ENCODE results near the gene OXLD1.

OXLD1 gene

DNA sequence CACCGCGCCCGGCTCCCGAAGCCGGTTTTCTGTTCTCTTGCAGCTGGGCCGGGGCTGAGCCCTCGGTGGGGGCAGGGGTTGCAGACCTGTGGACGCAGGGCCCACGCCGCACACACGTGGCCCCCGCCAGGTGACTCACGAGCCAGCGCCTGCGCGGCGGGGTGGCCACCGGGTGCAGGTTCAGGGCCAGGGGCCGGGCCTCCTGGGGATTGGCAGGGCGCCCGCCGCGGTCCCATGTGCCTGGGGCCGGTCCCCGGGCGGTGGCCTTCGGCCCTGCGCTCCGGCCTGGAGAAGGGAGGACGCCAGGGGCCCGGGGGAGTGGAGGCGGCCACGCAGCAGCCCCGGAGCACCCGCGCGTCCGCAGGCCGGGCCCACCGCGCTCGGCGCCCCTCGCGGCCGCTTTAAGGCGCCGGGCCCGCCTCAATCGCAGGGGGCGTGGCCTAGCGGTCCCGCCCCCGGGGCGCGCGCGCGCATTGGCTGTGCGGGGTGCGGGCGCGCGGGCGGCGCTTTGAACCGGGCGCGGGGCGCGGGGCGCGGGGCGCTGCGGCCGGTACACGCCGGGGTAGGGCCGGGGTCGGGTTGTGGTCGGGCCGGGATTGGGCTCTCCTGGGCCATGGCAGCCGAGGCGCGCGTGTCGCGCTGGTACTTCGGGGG lies 45.5 kb upstream of the OXLD1 start, which contains the start of gene SLC25A10 (continued):
- TF ChIP-seq ZNF449 (tag by site-specific recombination; IDR thresholded peaks at IDR 0.05): peak; percentile 32; the same call in 1 of the 2 replicates
- TF ChIP-seq ZFHX2 (tag by site-specific recombination; conservative IDR thresholded peaks at IDR 0.05): peak; percentile 70
- TF ChIP-seq GLIS2 (tag by site-specific recombination; IDR thresholded peaks at IDR 0.05): peak; percentile 84
- no peak for TF ChIP-seq ZNF623 (tag by site-specific recombination; IDR thresholded peaks at IDR 0.05)
- TF ChIP-seq HIC1 (tag by site-specific recombination; IDR thresholded peaks at IDR 0.05): peak; percentile 33; the same call in 1 of the 2 replicates
- 0 out of 2 replicates have a peak, but pooled peaks have one; percentile 44 for TF ChIP-seq ZNF629 (tag by site-specific recombination; IDR thresholded peaks at IDR 0.05)
- TF ChIP-seq ZFP69B (tag by site-specific recombination; IDR thresholded peaks at IDR 0.05): peak; percentile 94
- no peak for TF ChIP-seq SALL2 (tag by site-specific recombination; IDR thresholded peaks at IDR 0.05; ENCODE audit: borderline replicate concordance)
- peak; percentile 64; the same call in 1 of the 2 replicates for TF ChIP-seq KLF16 (tag by site-specific recombination; IDR thresholded peaks at IDR 0.05)
- TF ChIP-seq TCF7L2 (IDR thresholded peaks at IDR 0.05; ENCODE audit: borderline replicate concordance, low read depth, low read length): peak; percentile 95
- peak; percentile 87 for TF ChIP-seq ZSCAN30 (tag by site-specific recombination; IDR thresholded peaks at IDR 0.05)
- TF ChIP-seq, protein P1, sequence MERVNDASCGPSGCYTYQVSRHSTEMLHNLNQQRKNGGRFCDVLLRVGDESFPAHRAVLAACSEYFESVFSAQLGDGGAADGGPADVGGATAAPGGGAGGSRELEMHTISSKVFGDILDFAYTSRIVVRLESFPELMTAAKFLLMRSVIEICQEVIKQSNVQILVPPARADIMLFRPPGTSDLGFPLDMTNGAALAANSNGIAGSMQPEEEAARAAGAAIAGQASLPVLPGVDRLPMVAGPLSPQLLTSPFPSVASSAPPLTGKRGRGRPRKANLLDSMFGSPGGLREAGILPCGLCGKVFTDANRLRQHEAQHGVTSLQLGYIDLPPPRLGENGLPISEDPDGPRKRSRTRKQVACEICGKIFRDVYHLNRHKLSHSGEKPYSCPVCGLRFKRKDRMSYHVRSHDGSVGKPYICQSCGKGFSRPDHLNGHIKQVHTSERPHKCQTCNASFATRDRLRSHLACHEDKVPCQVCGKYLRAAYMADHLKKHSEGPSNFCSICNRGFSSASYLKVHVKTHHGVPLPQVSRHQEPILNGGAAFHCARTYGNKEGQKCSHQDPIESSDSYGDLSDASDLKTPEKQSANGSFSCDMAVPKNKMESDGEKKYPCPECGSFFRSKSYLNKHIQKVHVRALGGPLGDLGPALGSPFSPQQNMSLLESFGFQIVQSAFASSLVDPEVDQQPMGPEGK (tag by site-specific recombination; IDR thresholded peaks at IDR 0.05): peak; percentile 94
- peak; percentile 30; the same call in 1 of the 2 replicates for TF ChIP-seq ZNF423 (tag by site-specific recombination; IDR thresholded peaks at IDR 0.05)
- TF ChIP-seq ZNF239 (tag by site-specific recombination; IDR thresholded peaks at IDR 0.05): no peak
- TF ChIP-seq REPIN1 (tag by site-specific recombination; IDR thresholded peaks at IDR 0.05; ENCODE audit: low read depth): no peak
- peak; percentile 54; the same call in 1 of the 2 replicates for TF ChIP-seq ZBTB17 (tag by site-specific recombination; IDR thresholded peaks at IDR 0.05)

DNA sequence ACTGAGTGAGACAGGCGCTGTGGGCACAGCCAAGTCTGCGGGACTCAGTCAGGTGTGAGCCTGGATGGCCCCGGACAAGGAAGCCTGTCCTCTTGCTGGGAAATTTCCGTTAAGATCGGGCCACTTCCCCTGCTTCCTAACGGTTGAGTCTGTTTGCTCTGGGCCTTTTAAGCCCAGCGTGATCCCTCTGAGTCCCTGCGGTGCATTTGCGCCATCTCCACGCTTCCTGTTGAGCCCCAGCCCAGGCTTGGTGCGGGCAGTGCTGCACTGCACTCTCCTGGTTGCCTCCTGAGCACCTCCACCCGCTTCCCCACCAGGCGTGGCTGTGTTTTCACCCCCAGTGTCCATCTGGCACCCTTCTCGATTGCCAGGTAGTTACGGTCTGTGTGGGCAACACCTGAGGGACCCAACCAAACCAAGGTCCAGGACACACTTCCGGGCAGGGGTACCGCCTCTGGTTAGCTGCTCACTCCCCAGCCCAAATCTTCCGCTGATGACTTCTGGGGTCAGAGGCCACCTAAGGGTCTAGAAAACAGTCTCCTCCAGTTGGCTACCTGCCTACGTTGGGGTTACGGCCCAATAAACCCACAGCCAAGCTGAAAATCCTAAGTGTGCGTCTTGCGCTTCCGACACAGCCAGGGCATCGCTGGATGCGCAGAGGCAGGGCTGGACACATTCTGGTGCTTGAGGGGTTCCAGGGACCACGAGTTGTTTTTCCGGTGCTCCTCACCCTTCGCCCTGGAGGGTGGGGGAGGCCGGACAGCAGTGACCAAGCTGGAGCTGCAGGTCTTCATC lies 44.3 kb upstream of the OXLD1 start:
- peak overlapping the region; percentile 87; the same call in 1 of the 2 replicates for H3K27ac ChIP-seq (ENCODE audit: extremely low read depth, low read depth, low read length)
- ChIA-PET POLR2A (interaction anchor here (0.6 to 6.4 kb wide), 10 partner anchors 8 to 473 kb away, joined by 3 to 55 read pairs (median 3); partner anchors contain the start of genes ARL16, HGS and MRPL12), CTCF (interaction anchor here (1.2 kb wide), 1 partner anchor 35 kb away, joined by 3 read pairs; no protein-coding TSS in a partner anchor)
- H3K9me3 ChIP-seq (ENCODE audit: control insufficient read depth, insufficient read depth, low read depth, low read length): no peaks in the 10 kb centered on the region
- H3K4me1 ChIP-seq (ENCODE audit: control insufficient read depth, insufficient read depth, low read length): peaks cover 9% of the 10 kb centered on the region; the same call in 1 of the 2 replicates
- H3K36me3 ChIP-seq (ENCODE audit: control insufficient read depth in 2 of 2, insufficient read depth in 1 of 2, low read length in 2 of 2): peaks cover 5 to 57% of the 10 kb centered on the region in 2 experiments; a peak in 2 of 3 replicates
- H3K4me3 ChIP-seq (ENCODE audit: low read depth, low read length): no peak overlapping the region
- TF ChIP-seq ZNF747 (tag by site-specific recombination; IDR thresholded peaks at IDR 0.05) (no peak), ZNF830 (tag by site-specific recombination; IDR thresholded peaks at IDR 0.05; ENCODE audit: low read depth) (no peak), ZNF692 (tag by site-specific recombination; IDR thresholded peaks at IDR 0.05) (no peak), ZNF501 (tag by site-specific recombination; IDR thresholded peaks at IDR 0.05) (no peak), PRDM10 (tag by site-specific recombination; IDR thresholded peaks at IDR 0.05) (no peak)
